Effector CD8-positive, alpha-beta T cell (primary cell): ENCODE results near the gene SLC13A5.
"Not testable (repeated sequence)": the region's sequence is repeated elsewhere in the genome, so short reads cannot be mapped to it uniquely, and the experiment has no call there.

ENCODE experiments used
- DNase-seq: peaks from one replicate; lab custom pipeline; 2025; lab: John Stamatoyannopoulos, UW

The SLC13A5 gene

DNA sequence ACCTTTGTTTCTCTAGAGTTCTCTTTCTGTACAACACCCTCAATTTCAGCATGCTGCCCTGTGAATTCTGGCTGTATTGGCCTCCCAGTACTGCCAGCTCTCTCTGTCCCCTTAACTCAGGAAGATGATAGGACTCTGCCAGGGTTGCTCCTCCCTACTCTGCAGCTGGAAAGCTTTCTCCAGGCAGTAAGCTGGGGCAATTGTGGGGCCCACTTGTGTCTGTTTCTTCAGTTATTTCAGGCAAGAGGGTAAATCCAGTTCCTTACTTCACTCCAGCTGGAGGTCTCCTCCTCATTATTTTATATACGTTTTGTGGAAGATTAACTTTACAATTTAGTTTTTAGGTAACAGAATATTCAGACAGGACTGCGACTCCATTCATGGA lies 51.7 kb downstream of the SLC13A5 start:
- no peak for DNase-seq

DNA sequence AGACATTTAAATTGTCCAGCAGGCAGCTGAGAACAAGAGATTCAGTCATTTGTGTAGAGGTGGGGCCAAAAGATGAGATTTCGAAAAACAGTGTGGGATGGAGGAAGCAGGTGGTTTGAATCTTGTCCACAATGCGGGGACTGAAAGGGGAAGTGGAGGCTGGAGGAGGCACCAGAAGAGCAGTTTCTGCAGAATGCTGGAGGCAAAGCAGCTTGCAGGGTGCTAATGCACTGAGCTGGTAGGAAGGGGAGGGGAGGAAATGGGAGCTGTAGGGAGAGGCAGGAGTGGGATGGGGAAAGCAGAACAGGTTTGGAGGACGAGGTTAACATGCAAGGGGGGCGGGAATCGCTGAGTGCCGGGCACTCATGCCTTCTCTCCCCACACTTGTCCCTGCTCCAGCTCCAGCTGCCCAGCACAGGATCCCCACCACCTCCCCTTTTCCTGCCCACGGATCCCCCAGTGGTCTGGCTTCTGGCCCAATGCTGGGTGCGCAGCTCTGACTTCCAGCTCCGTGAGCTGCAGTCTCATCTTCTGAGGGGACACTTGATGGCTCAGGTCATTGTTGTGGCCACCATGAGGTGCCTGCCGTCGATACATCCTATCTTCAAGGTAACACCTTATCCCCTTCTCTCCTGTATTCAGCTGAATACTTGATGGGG lies 52.2 kb downstream of the SLC13A5 start:
- no peak for DNase-seq

- DNase-seq = no peak
Measured at GRCh38 chr17:6660101-6660500, 53.1 kb downstream of the SLC13A5 start.

- not testable (repeated sequence) for DNase-seq
Measured at GRCh38 chr17:6658411-6658810, 54.8 kb downstream of the SLC13A5 start.

DNA sequence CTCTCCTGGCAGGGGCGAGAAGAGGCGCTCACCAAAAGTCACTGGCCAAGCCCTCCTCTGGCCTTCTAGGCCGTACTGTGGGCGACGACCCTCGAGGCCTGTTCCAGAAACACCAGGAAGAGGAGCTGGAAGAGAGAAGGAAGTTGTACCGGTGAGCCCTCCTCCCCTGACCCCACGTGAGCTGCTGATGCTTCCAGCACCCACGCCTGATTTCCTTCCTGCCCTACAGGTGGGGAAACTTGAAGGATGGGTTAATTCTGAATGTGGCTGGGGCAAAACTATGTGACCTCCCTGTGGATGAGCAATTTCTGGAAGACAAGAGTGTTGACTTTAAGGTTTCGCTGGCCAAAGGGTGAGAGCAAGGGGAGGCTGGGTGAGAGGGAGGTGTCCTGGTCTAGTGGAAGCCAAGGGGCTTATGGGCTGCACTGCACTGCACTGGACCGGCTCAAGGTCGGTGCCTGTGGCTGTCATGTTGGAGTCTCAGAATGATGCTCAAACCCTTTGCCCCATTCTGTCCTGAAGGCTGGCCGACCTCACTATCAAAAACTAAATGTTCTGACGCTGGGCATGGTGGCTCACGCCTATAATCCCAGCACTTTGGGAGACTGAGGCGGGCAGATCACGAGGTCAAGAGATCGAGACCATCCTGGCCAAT lies 55.4 kb downstream of the SLC13A5 start:
- no peak for DNase-seq

GRCh38 chr17:6656797-6657632 lies 56.2 kb downstream of the SLC13A5 start:
- peak; percentile 21 for DNase-seq

GRCh38 chr17:6655732-6656361 lies 57.3 kb downstream of the SLC13A5 start:
- DNase-seq = not testable (repeated sequence)

DNA sequence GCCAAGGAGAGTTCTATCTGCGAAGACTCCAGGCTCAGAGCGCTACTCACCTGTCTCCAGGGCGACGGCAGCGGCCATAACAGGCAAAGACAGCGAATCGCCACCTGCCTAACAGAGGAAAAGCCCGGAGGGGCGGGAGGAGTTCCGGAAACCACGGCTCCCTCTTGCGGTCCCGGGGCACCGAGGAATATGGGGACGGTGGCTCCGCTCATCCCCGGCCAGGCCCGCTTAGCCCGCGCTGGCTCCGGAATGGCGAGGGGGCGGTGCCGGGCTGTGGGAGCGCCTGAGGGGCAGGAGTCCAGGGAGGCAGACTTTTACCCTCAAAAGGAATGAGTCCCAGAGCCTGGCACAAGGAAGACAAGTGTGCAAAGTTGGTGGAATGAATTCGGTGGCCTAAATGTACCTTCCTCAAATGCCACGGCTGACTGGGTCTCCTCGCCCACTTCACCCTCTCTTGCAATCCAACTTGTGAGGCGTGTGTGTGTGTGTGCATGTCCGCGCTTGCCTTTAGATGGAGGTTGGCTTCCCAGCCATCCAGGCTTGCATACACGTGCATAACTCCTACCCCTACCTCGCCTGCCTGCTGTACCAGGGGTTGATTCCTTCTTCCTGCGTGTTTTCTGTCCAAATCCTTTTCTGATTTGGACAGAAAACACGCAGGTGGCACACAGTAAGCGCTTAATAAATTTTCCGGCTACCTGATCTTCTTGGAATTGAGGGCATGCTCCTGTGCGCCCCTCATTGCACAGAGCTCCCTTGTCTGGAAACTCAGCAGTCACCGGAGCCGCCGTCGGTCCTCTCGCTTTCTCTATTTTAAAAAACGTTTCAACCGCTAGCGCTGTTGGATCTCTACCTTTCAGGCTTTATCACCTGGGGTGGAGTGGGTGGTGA lies 58.1 kb downstream of the SLC13A5 start:
- no peak for DNase-seq

DNA sequence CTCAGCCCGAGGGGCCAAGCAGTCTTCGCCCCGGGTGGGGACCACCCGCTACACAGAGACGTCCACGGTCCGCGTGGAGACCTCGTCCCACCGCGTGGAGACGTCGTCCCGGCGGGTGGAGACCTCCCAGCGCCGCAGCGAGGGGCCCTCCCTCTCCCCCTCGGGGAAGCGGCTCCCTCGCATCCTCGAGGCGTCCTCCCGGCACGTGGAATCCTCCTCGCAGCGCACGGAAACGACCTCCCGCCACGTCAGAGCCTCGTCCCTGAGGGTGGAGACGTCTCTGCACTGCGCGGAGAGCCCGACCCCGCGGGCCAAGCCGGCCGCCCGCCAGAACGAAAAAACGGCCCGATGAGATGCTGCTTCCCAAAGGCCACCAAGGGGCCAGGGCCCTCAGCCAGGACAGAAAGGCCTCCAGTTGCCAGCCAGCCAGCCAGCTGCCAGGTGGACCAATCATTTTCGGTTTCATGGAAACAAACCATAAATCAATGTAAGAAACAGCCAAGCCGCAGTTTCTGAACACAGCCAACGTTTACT lies 61.2 kb downstream of the SLC13A5 start:
- peak; percentile 26 for DNase-seq

GRCh38 chr17:6651354-6651918 lies 61.7 kb downstream of the SLC13A5 start, which contains the start of the genes C17orf100 and MED31:
C17orf100 (plus strand) TSS chr17:6651762; CDS start chr17:6651914, 152 bp downstream.
MED31 (minus strand) TSS chr17:6651605; CDS start chr17:6651528, 77 bp downstream.
- peak; percentile 88 for DNase-seq

DNA sequence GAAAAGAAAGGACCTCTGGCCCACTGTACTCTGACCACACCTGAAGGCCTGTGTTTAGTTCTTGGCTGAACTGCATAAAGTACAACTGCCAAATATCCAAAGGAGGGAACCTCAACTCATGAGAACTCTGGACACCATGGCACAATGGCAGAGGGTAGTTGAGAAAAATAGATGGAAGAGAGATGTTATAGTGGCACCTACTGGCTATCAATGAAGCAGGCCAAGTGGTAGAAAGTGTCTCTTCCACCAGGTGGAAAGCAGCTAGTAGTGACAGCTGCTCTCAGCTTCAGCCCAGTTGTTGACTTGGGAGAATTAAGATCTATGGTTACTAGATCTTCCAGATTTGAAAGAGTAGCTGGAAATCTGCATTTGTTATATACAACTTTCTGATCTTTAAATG lies 65.0 kb downstream of the SLC13A5 start:
- no peak for DNase-seq

GRCh38 chr17:6643451-6644125 lies 69.6 kb downstream of the SLC13A5 start:
- DNase-seq = no peak

- no peak for DNase-seq
Measured at GRCh38 chr17:6642592-6642991, 70.6 kb downstream of the SLC13A5 start.

DNA sequence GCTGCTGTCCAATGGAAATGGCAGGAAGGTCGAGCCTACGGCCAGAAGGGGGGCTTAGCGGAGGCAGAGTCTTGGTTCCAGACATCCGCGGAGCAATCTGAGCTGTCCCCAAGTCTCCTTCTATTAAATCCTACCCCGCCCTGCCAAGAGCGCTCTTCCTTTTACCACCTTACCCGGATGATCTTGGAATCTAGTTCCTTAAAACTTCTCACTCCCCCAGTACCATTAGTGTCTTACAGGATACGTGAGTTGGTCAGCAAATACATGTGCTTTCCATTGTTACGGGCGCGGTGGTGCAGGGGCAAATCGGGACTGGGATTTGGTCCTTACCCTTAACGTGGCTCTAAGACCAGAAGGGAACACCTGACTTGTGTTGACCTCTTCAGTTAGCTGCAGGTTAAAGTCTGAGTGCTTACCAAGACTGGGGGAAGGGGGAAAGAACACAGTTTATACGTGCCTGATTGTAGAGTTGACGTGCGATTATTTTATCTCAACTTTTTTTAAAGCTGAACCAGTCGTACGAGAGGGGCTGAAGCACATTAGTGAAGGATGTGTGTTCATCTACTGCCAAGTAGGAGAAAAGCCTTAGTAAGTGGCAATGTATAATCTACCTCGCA lies 71.8 kb downstream of the SLC13A5 start:
- DNase-seq = no peak

DNA sequence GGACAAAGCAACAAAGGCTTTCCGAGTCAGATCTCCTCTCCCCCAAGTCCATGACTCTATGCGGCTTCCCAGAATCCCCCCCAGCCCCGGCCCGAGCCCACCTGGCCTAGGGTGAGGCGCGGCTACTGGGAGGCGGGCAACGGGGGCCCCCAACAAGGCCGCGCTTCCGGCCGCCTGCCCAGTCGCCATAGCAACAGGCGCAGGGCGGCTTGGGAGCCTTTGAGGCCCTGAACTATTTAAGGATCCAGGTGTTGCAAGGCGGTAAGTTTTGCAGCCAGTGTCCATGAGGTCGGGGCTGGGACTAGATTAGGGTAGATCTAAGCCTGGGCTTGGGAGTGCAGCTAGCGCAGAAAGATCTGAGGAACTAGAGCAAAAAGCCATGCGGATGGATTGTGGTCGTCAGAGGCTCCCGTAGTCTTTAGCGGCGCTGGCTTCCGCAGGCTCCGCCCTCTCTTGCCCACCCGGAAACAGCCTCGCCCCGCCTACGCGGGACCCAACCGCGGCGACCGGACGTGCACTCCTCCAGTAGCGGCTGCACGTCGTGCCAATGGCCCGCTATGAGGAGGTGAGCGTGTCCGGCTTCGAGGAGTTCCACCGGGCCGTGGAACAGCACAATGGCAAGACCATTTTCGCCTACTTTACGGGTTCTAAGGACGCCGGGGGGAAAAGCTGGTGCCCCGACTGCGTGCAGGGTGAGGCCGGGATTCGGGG lies 72.5 kb downstream of the SLC13A5 start, which contains the start of the genes KIAA0753 and TXNDC17:
TSS of gene KIAA0753 (minus strand) at position 176 of the 711 bp plus-strand sequence. CDS start 5,608 bp downstream, outside the sequence.
TSS of gene TXNDC17 (plus strand) at position 525 of the 711 bp plus-strand sequence. CDS start at position 548, 23 bp downstream.
- peak; percentile 71 for DNase-seq

DNA sequence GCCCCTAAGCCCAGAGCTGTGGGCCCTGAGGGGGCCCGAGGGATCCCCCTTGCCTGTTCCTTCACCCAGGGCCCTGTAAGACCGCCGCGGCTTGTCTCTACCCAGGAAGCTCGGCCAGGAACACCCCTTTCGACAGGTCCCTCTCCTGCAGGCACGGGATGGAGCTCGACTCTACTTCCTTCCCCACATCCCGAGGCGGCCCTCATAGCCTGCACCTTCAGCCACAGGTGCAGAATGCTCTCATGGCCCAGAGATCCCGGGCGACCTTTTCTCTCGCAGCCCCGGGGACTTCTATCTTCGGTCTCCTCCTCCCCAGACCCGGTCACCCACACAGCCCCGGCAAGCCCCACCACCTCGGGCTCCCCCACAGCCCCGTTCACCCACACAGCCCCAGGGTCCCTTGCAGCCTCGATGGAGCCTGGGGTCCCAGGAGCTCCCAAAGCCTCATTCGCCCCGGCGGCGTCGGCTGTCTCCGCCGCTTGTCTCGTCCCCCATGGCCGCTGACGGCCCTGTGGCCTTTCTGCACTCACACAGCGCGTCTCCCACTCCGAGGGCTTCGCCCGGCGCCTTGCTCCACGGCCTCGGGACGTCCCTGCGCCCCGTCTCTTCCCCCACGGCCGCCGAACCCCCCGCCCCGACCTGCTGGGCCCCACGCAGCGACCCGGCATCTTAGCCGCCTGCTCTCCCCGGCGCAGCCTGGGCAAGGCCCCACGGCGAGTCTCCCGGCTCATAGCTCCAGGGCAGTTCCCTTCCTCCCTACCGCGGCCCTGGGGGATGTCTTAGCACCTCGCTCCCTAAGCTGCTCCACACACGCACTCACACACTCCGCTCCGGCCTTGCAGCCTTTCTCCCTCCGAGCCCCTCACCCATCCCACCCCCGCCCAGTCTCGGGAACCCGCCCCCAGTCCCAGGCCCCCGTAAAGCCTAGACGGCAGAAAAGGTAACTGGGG lies 73.3 kb downstream of the SLC13A5 start:
- DNase-seq = peak; percentile 16

DNA sequence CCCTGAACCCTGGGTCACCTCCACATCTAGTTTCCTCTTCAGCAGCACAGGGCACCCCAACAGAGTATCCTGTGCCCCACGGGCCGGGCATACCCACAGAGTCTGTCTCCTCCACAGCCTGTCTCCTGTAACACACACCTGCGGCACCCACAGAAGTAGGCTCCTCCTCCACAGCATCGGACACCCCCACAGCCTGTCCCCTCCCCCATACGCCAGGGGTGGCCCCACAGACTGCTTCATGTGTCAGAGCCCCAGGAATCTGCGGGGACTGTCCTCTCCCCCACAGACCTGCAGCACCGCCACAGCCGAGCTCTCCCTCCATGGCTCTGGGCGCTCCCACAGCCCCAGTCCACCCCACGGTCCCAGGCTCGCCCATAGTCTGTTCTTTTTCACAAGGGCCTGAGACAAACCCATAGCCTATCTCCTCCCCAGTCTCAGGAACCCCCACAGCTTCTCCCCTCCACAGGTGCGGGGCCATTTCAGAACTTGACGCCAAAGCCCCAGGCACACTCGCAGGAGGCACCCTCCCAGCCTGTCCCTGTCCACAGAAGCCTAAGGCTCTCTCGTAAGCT lies 74.1 kb downstream of the SLC13A5 start:
- DNase-seq = no peak
